Measurements from ENCODE around the gene CAMKMT.

Gene CAMKMT

GRCh38 chr2:44706681-44707553, 345.2 kb downstream of the CAMKMT start:
- no peak overlapping the region for H3K27ac ChIP-seq
- no peak overlapping the region for H3K4me3 ChIP-seq
- DNase-seq (ENCODE audit: low spot score): no peak
- TF ChIP-seq CTCF (IDR thresholded peaks at IDR 0.05): no peak

GRCh38 chr2:44707945-44708660, 346.4 kb downstream of the CAMKMT start:
- H3K4me3 ChIP-seq: no peak overlapping the region
- no peak for TF ChIP-seq CTCF (IDR thresholded peaks at IDR 0.05)
- DNase-seq (ENCODE audit: low spot score): no peak
- H3K27ac ChIP-seq: no peak overlapping the region

- no peak overlapping the region for H3K4me3 ChIP-seq
Observed at GRCh38 chr2:44708661-44709000, 346.9 kb downstream of the CAMKMT start.

GRCh38 chr2:44713170-44713569, 351.4 kb downstream of the CAMKMT start:
- DNase-seq (ENCODE audit: low spot score): no peak
- Histone ChIP-seq H3K27ac (no peak overlapping the region), H3K4me3 (no peak overlapping the region)
- no peak for TF ChIP-seq CTCF (IDR thresholded peaks at IDR 0.05)

More at GRCh38 chr2:44708661-44709000, 346.9 kb downstream of the CAMKMT start:
- no peak for TF ChIP-seq CTCF (IDR thresholded peaks at IDR 0.05)
- H3K27ac ChIP-seq: no peak overlapping the region
- no peak for DNase-seq (ENCODE audit: low spot score)

GRCh38 chr2:44715671-44716081, 353.9 kb downstream of the CAMKMT start:
- Histone ChIP-seq H3K4me3 (no peak overlapping the region), H3K27ac (no peak overlapping the region)
- no peak for DNase-seq (ENCODE audit: low spot score)
- no peak for TF ChIP-seq CTCF (IDR thresholded peaks at IDR 0.05)

GRCh38 chr2:44716131-44716530, 354.4 kb downstream of the CAMKMT start:
- no peak for DNase-seq (ENCODE audit: low spot score)
- TF ChIP-seq CTCF (IDR thresholded peaks at IDR 0.05): no peak

More at GRCh38 chr2:44716131-44716530, 354.4 kb downstream of the CAMKMT start:
- H3K27ac ChIP-seq: no peak overlapping the region
- no peak overlapping the region for H3K4me3 ChIP-seq
